ENCODE results near the gene RPAIN.

GRCh38 chr17:5444209-5444608 lies 24.2 kb downstream of the RPAIN start:
- TF ChIP-seq CTCF (IDR thresholded peaks at IDR 0.05) (no peak), POLR2A (IDR thresholded peaks at IDR 0.05) (no peak)

Measured in ovary (tissue), 3 donors.